Endothelial cell of umbilical vein (primary cell): ENCODE results near the gene PCDH9. TPM values are rescaled to one million over a fixed set of nuclear protein-coding genes. Genes with fewer than 3 reads are reported as not detected.

Source experiments
- BruUV-seq: library from RNA; stranded (reverse); fragments of 400-500 nt; replicated peaks from 2 replicates; lab custom pipeline; 2021; lab: Mats Ljungman, UMichigan
- CTCF ChIA-PET: fragments of 300-600, 350-600 bp; sonication (Branson Sonifier 250); formaldehyde crosslinking; loops from one replicate; lab custom pipeline; 2021; ENCODE audit warnings: antibody characterized with exemption, inconsistent platforms; lab: Charles Lee
- POLR2A ChIA-PET: fragments of 300-600, 350-600 bp; sonication (Branson Sonifier 250); formaldehyde crosslinking; loops from one replicate; lab custom pipeline; 2021; ENCODE audit warnings: antibody characterized with exemption, inconsistent platforms; lab: Charles Lee
- DNase-seq: peaks from one replicate; pipeline ENCODE4 v3.0.0-alpha.2; 2011; ENCODE audit warnings: low read depth, low spot score
- FAIRE-seq: peaks from 2 replicates; lab custom pipeline; 2011; peaks lifted over from hg19 to GRCh38; lab: Jason Lieb, UNC
- H2AFZ ChIP-seq: 2 replicates; pipeline ENCODE4 v1.6.0; 2012; ENCODE audit warnings: low read depth, low read length, control low read depth, inconsistent platforms
- H3K27ac ChIP-seq: 2 replicates; pipeline ENCODE4 v1.5.1; 2011; ENCODE audit warnings: low read depth, mild to moderate bottlenecking, control low read depth, low read length, moderate library complexity; ENCODE audit not compliant: insufficient read depth
- H3K27me3 ChIP-seq, 2 experiments: 2 replicates each; pipeline versions ENCODE4 v1.6.0 to v1.6.1; 2011; ENCODE audit warnings: low read length in 2 of 2, mixed read lengths in 1 of 2; ENCODE audit not compliant: control insufficient read depth in 2 of 2, insufficient read depth in 2 of 2
- H3K36me3 ChIP-seq, 2 experiments: 2 replicates in 1 of 2; 3 replicates in 1 of 2; pipeline ENCODE4 v1.5.1; 2011; ENCODE audit warnings: low read length in 2 of 2, mild to moderate bottlenecking in 1 of 2, moderate library complexity in 1 of 2; ENCODE audit not compliant: control insufficient read depth in 2 of 2, insufficient read depth in 2 of 2; ENCODE audit errors: extremely low read depth in 1 of 2
- H3K4me1 ChIP-seq: 3 replicates; pipeline ENCODE4 v1.5.1; 2011; ENCODE audit warnings: mild to moderate bottlenecking, low read length; ENCODE audit not compliant: control insufficient read depth, insufficient read depth; ENCODE audit errors: extremely low read depth
- H3K4me2 ChIP-seq: 2 replicates; pipeline ENCODE4 v1.6.1; 2011; ENCODE audit warnings: low read length, control low read depth, mixed read lengths; ENCODE audit not compliant: insufficient read depth
- H3K4me3 ChIP-seq, 3 experiments: fragments of 200-600 bp in 1 of 3; sonication (generic), shearing (Covaris generic) in 1 of 3; replicated peaks in 1 of 3; 2 replicates each; pipeline ENCODE4 v1.5.1; 2011 to 2016; ENCODE audit warnings: control low read depth in 3 of 3, low read length in 3 of 3, mild to moderate bottlenecking in 2 of 3, inconsistent platforms in 1 of 3, low read depth in 1 of 3, moderate library complexity in 1 of 3; ENCODE audit not compliant: insufficient read depth in 1 of 3
- H3K79me2 ChIP-seq: 2 replicates; pipeline ENCODE4 v1.6.0; 2012; ENCODE audit warnings: low read length, inconsistent platforms; ENCODE audit not compliant: control insufficient read depth, insufficient read depth
- H3K9ac ChIP-seq: replicated peaks from 2 replicates; pipeline ENCODE3; 2011; ENCODE audit warnings: low read length, control low read depth; ENCODE audit not compliant: insufficient read depth; ENCODE audit errors: extremely low read depth
- H3K9me1 ChIP-seq: replicated peaks from 3 replicates; pipeline ENCODE4 v1.6.0; 2011; ENCODE audit warnings: mild to moderate bottlenecking, low read length; ENCODE audit not compliant: control insufficient read depth, insufficient read depth; ENCODE audit errors: extremely low read depth
- H3K9me3 ChIP-seq: replicated peaks from 2 replicates; pipeline ENCODE4 v1.5.1; 2012; ENCODE audit warnings: low read length, inconsistent platforms; ENCODE audit not compliant: control insufficient read depth, insufficient read depth
- H4K20me1 ChIP-seq: replicated peaks from 2 replicates; pipeline ENCODE3; 2011; ENCODE audit warnings: mild to moderate bottlenecking, low read length; ENCODE audit not compliant: control insufficient read depth, insufficient read depth; ENCODE audit errors: extremely low read depth
- CTCF ChIP-seq, 2 donors: IDR thresholded peaks; 1 replicate in 1 of 2; 2 replicates in 1 of 2; pipeline ENCODE4 v1.5.1; 2011; ENCODE audit warnings: low read length in 2 of 2, mild to moderate bottlenecking in 2 of 2, moderate library complexity in 2 of 2, control low read depth in 1 of 2, inconsistent platforms in 1 of 2, low read depth in 1 of 2; ENCODE audit not compliant: insufficient read depth in 1 of 2; ENCODE audit errors: extremely low read depth in 1 of 2
- FOS ChIP-seq: IDR thresholded peaks from 2 replicates; pipeline ENCODE4 v1.6.1; 2011; ENCODE audit warnings: mild to moderate bottlenecking, low read length, moderate library complexity, borderline replicate concordance; ENCODE audit not compliant: insufficient read depth
- MYC ChIP-seq: IDR thresholded peaks from one replicate; pipeline ENCODE4 v1.6.1; 2011; ENCODE audit warnings: mild to moderate bottlenecking, low read depth, low read length
- dilution Hi-C: fragments of 300-500 bp; cut with MboI; formaldehyde crosslinking; loops from one replicate; pipeline ENCODE4 v1.15.0; 2019; ENCODE audit warnings: low sequenced_read_pairs; ENCODE audit not compliant: extremely low pct_ligation_motif_present
- intact Hi-C: fragments of 100-400 bp; cut with micrococcal nuclease; formaldehyde crosslinking; loops from one replicate; pipeline ENCODE4 v1.10.0; 2022
- polyA plus RNA-seq, 4 experiments: library from polyadenylated mRNA; depleted of rRNA in 3 of 4; stranded (reverse) in 3 of 4; unstranded in 1 of 4; fragments of >200 nt; gene quantifications; 2 replicates each; pipeline versions ENCODE4 v1.2.1 to v1.2.3, GENCODE V29; 2011 to 2012; ENCODE audit warnings: missing spikeins in 1 of 4
- total RNA-seq: library from RNA; stranded (reverse); gene quantifications from 2 replicates; pipeline ENCODE4 v1.2.3, GENCODE V29; 2021

Gene PCDH9
- total and polyA plus RNA-seq, 2 donors (not counting 3 experiments of a cell fraction or from before 2014, with no cell fraction given): 1.1 to 5.2 TPM

GRCh38 chr13:66689628-66690027, 540.5 kb downstream of the PCDH9 start:
- no peaks in the 10 kb centered on the region for H3K4me1 ChIP-seq
- FAIRE-seq (no peak), DNase-seq (peak; percentile 26)
- no peak overlapping the region for H3K9ac ChIP-seq
- ChIA-PET CTCF (interaction anchor here (0.6 to 2.7 kb wide), 13 partner anchors 9 to 1039 kb away, joined by 3 to 38 read pairs (median 5); no protein-coding TSS in a partner anchor), POLR2A (no interaction called here)
- H3K79me2 ChIP-seq: no peaks in the 10 kb centered on the region
- H3K36me3 ChIP-seq: no peaks in the 10 kb centered on the region
- H3K27ac ChIP-seq: no peak overlapping the region
- H3K27me3 ChIP-seq: no peaks in the 10 kb centered on the region
- H2AFZ ChIP-seq: no peak overlapping the region
- dilution Hi-C loops (no loop called here), intact Hi-C loops (loop anchor here (1.0 to 5.0 kb wide), 3 partner anchors 71 to 1032 kb away; no protein-coding TSS in a partner anchor)
- no TSS peak for BruUV-seq
- TF ChIP-seq MYC: no peak
- TF ChIP-seq CTCF (IDR thresholded peaks at IDR 0.05; ENCODE audit: extremely low read depth in 1 of 2, insufficient read depth in 1 of 2, low read depth in 1 of 2, low read length in 2 of 2): peak in 1 of 2 donors; percentile 23
- peaks cover 2% of the 10 kb centered on the region for H3K9me3 ChIP-seq
- H3K4me2 ChIP-seq: no peak overlapping the region
- H3K9me1 ChIP-seq: no peaks in the 10 kb centered on the region
- H4K20me1 ChIP-seq: no peaks in the 10 kb centered on the region
- no peak overlapping the region for H3K4me3 ChIP-seq

GRCh38 chr13:66689037-66689619, 541.0 kb downstream of the PCDH9 start:
- no peaks in the 10 kb centered on the region for H3K79me2 ChIP-seq
- H3K9me3 ChIP-seq: peaks cover 2% of the 10 kb centered on the region
- intact Hi-C loops: loop anchor here (1.0 to 5.0 kb wide), 3 partner anchors 71 to 1032 kb away; no protein-coding TSS in a partner anchor
- ChIA-PET POLR2A (no interaction called here), CTCF (interaction anchor here (0.7 to 2.7 kb wide), 11 partner anchors 13 to 1038 kb away, joined by 3 to 38 read pairs (median 5); no protein-coding TSS in a partner anchor)
- no peak for FAIRE-seq
- no peak overlapping the region for H2AFZ ChIP-seq
- peak; percentile 10 for DNase-seq
- H3K9ac ChIP-seq: no peak overlapping the region
- TF ChIP-seq FOS (no peak), CTCF (IDR thresholded peaks at IDR 0.05; ENCODE audit: extremely low read depth in 1 of 2, insufficient read depth in 1 of 2, low read depth in 1 of 2, low read length in 2 of 2) (peak in 1 of 2 donors; percentile 9), MYC (no peak)
- H3K9me1 ChIP-seq: no peaks in the 10 kb centered on the region
- H3K36me3 ChIP-seq: no peaks in the 10 kb centered on the region
- no TSS peak for BruUV-seq
- no peaks in the 10 kb centered on the region for H3K4me1 ChIP-seq
- H3K4me3 ChIP-seq: no peak overlapping the region
- no peaks in the 10 kb centered on the region for H4K20me1 ChIP-seq
- dilution Hi-C loops: no loop called here
- H3K27ac ChIP-seq: no peak overlapping the region
- no peak overlapping the region for H3K4me2 ChIP-seq
- no peaks in the 10 kb centered on the region for H3K27me3 ChIP-seq
